Endodermal cell (in vitro differentiated cells): ENCODE data around the gene ITGA4. TPM values are rescaled to one million over a fixed set of nuclear protein-coding genes. Genes with fewer than 3 reads are reported as not detected.

Experiments used
- DNase-seq: peaks from one replicate; pipeline ENCODE4 v3.0.0-alpha.2; 2017
- H3K27ac ChIP-seq: 2 replicates; pipeline ENCODE4 v1.5.1; 2013; ENCODE audit warnings: mild to moderate bottlenecking, low read depth, low read length, moderate library complexity
- H3K27me3 ChIP-seq: 2 replicates; pipeline ENCODE4 v1.6.1; 2013; ENCODE audit warnings: mild to moderate bottlenecking, low read length, moderate library complexity; ENCODE audit not compliant: insufficient read depth, control insufficient read depth, poor library complexity, severe bottlenecking
- H3K36me3 ChIP-seq: 2 replicates; pipeline ENCODE4 v1.7.0; 2013; ENCODE audit warnings: mild to moderate bottlenecking, low read length, moderate library complexity; ENCODE audit not compliant: control insufficient read depth, insufficient read depth
- H3K4me1 ChIP-seq: one replicate; pipeline ENCODE4 v1.7.0; 2013; ENCODE audit warnings: low read length; ENCODE audit not compliant: control insufficient read depth, insufficient read depth
- H3K4me3 ChIP-seq: 2 replicates; pipeline ENCODE4 v1.5.1; 2013; ENCODE audit warnings: mild to moderate bottlenecking, low read length, moderate library complexity
- H3K9ac ChIP-seq: 2 replicates; pipeline ENCODE4 v1.6.1; 2013; ENCODE audit warnings: mild to moderate bottlenecking, low read length, moderate library complexity; ENCODE audit not compliant: poor library complexity, severe bottlenecking; ENCODE audit errors: extremely low read depth
- H3K9me3 ChIP-seq: 2 replicates; pipeline ENCODE4 v1.6.1; 2013; ENCODE audit warnings: mild to moderate bottlenecking, low read length, moderate library complexity; ENCODE audit not compliant: control insufficient read depth
- H3K27ac Mint-ChIP-seq: 2 replicates; pipeline ENCODE4 v1.8.0; 2020; ENCODE audit warnings: mixed read lengths
- H3K27me3 Mint-ChIP-seq: 2 replicates; pipeline ENCODE4 v1.8.0; 2021; ENCODE audit warnings: mild to moderate bottlenecking, mixed read lengths; ENCODE audit not compliant: insufficient read depth
- H3K36me3 Mint-ChIP-seq: 2 replicates; pipeline ENCODE4 v1.8.0; 2020; ENCODE audit warnings: low read depth, mixed read lengths
- H3K4me1 Mint-ChIP-seq: 2 replicates; pipeline ENCODE4 v1.8.0; 2020; ENCODE audit warnings: mixed read lengths
- H3K4me3 Mint-ChIP-seq: 2 replicates; pipeline ENCODE4 v1.8.0; 2020; ENCODE audit warnings: mild to moderate bottlenecking, moderate library complexity, mixed read lengths
- H3K9me3 Mint-ChIP-seq: 2 replicates; pipeline ENCODE4 v1.8.0; 2020; ENCODE audit warnings: mild to moderate bottlenecking, mixed read lengths
- CTCF ChIP-seq: fragments of 200-600 bp; sonication (generic); conservative IDR thresholded peaks from 2 replicates; pipeline ENCODE4 v1.5.0; 2021; ENCODE audit warnings: antibody characterized with exemption, mild to moderate bottlenecking
- WGBS, 2 experiments: methylation state at CpG; one replicate each; pipeline versions ENCODE4 v1.1.5 to v1.1.7; 2013; ENCODE audit warnings: missing lambda C conversion rate in 2 of 2, mixed read lengths in 1 of 2; ENCODE audit not compliant: insufficient coverage in 1 of 2, insufficient read length in 1 of 2; 5-methylcytosine and 5-hydroxymethylcytosine counted together
- total RNA-seq, 2 donors: library from RNA; stranded (reverse); fragmentation: NEBNext Ultra II Directional in 1 of 2; extraction: Animal tissue kit (Norgen Biotek cat#: 25700) in 1 of 2; gene quantifications; 2 replicates in 1 of 2; 3 replicates in 1 of 2; pipeline ENCODE4 v1.2.1, GENCODE V29; 2021

Gene ITGA4
- total RNA-seq, 2 donors from 2014 or later, result 1.3 to 2.4 TPM

GRCh38 chr2:181546086-181546485 is 88.9 kb downstream of the ITGA4 start:
- H3K36me3 ChIP-seq, result no peaks in the 10 kb centered on the region
- no peak overlapping the region for H3K27ac Mint-ChIP-seq
- H3K9me3 ChIP-seq, result no peaks in the 10 kb centered on the region
- H3K4me1 Mint-ChIP-seq, result no peaks in the 10 kb centered on the region
- H3K9ac ChIP-seq, result no peak overlapping the region
- H3K36me3 Mint-ChIP-seq, result no peaks in the 10 kb centered on the region
- H3K4me3 Mint-ChIP-seq, result no peak overlapping the region
- H3K9me3 Mint-ChIP-seq, result no peaks in the 10 kb centered on the region
- H3K27me3 ChIP-seq, result no peaks in the 10 kb centered on the region
- 93 to 100% methylated on average over 2 to 3 of the region's 3 CpGs for WGBS, 2 experiments
- H3K4me1 ChIP-seq, result no peaks in the 10 kb centered on the region
- H3K27me3 Mint-ChIP-seq, result no peaks in the 10 kb centered on the region
- TF ChIP-seq CTCF, result no peak
- no peak overlapping the region for H3K4me3 ChIP-seq
- DNase-seq, result no peak
- H3K27ac ChIP-seq, result no peak overlapping the region

GRCh38 chr2:181552808-181553207 is 95.6 kb downstream of the ITGA4 start:
- no peak for DNase-seq
- H3K4me1 ChIP-seq, result no peaks in the 10 kb centered on the region
- no peaks in the 10 kb centered on the region for H3K36me3 Mint-ChIP-seq
- no peak overlapping the region for H3K4me3 Mint-ChIP-seq
- no peak overlapping the region for H3K4me3 ChIP-seq
- H3K36me3 ChIP-seq, result no peaks in the 10 kb centered on the region
- TF ChIP-seq CTCF, result no peak
- peaks cover 15% of the 10 kb centered on the region for H3K4me1 Mint-ChIP-seq
- WGBS, 2 experiments, result 71 to 83% methylated on average over 1 of the region's 1 CpG
- H3K27ac Mint-ChIP-seq, result no peak overlapping the region
- no peaks in the 10 kb centered on the region for H3K9me3 Mint-ChIP-seq
- H3K9me3 ChIP-seq, result no peaks in the 10 kb centered on the region
- H3K9ac ChIP-seq, result no peak overlapping the region
- H3K27me3 ChIP-seq, result no peaks in the 10 kb centered on the region
- H3K27me3 Mint-ChIP-seq, result no peaks in the 10 kb centered on the region
- H3K27ac ChIP-seq, result no peak overlapping the region

- no peak overlapping the region for H3K4me3 Mint-ChIP-seq
- Histone ChIP-seq H3K4me3 (no peak overlapping the region), H3K4me1 (no peaks in the 10 kb centered on the region), H3K9ac (no peak overlapping the region), H3K27ac (no peak overlapping the region), H3K27me3 (no peaks in the 10 kb centered on the region), H3K36me3 (no peaks in the 10 kb centered on the region), H3K9me3 (no peaks in the 10 kb centered on the region)
- 100% methylated on average over 1 of the region's 2 CpGs; no CpG with 5 or more reads in 1 of the 2 experiments for WGBS, 2 experiments
- no peak for TF ChIP-seq CTCF
- H3K27ac Mint-ChIP-seq, result no peak overlapping the region
- peaks cover 15% of the 10 kb centered on the region for H3K4me1 Mint-ChIP-seq
- H3K36me3 Mint-ChIP-seq, result no peaks in the 10 kb centered on the region
- H3K27me3 Mint-ChIP-seq, result no peaks in the 10 kb centered on the region
- no peak for DNase-seq
- no peaks in the 10 kb centered on the region for H3K9me3 Mint-ChIP-seq
These were observed 96.1 kb downstream of the ITGA4 start for GRCh38 chr2:181553244-181553643.
